GM19099 (cell line): Measurements from ENCODE around the gene LSM11.

Source experiments
- POLR2A ChIP-seq: IDR thresholded peaks from 3 replicates; pipeline ENCODE4 v1.6.1; 2011; ENCODE audit warnings: low read depth; ENCODE audit not compliant: insufficient read length; ENCODE audit errors: extremely low read depth

LSM11 gene

GRCh38 chr5:157732596-157733262 is 10.8 kb upstream of the LSM11 start:
- no peak for TF ChIP-seq POLR2A

- TF ChIP-seq POLR2A, result no peak
Measured at GRCh38 chr5:157734436-157734835, 9.1 kb upstream of the LSM11 start.

- TF ChIP-seq POLR2A, result no peak
Measured at GRCh38 chr5:157735991-157736390, 7.5 kb upstream of the LSM11 start.

GRCh38 chr5:157739388-157740228 is 3.9 kb upstream of the LSM11 start:
- TF ChIP-seq POLR2A, result no peak

- no peak for TF ChIP-seq POLR2A
Measured at GRCh38 chr5:157740229-157740610, 3.3 kb upstream of the LSM11 start.

GRCh38 chr5:157741131-157741530 is 2.4 kb upstream of the LSM11 start:
- TF ChIP-seq POLR2A, result no peak

GRCh38 chr5:157744051-157745011 is 819 bp downstream of the LSM11 start:
- TF ChIP-seq POLR2A, result no peak

GRCh38 chr5:157745041-157745456 is 1.5 kb downstream of the LSM11 start:
- TF ChIP-seq POLR2A, result no peak

GRCh38 chr5:157747173-157747740 is 3.7 kb downstream of the LSM11 start:
- TF ChIP-seq POLR2A, result no peak

- no peak for TF ChIP-seq POLR2A
Measured at GRCh38 chr5:157747766-157748700, 4.5 kb downstream of the LSM11 start.

- no peak for TF ChIP-seq POLR2A
Measured at GRCh38 chr5:157748760-157749461, 5.4 kb downstream of the LSM11 start.

- no peak for TF ChIP-seq POLR2A
Measured at GRCh38 chr5:157749462-157749799, 5.9 kb downstream of the LSM11 start.

- TF ChIP-seq POLR2A, result no peak
Measured at GRCh38 chr5:157750320-157750719, 6.8 kb downstream of the LSM11 start.
